ENCODE measurements around the gene CLP1. TPM values are rescaled to one million over a fixed set of nuclear protein-coding genes. Genes with fewer than 3 reads are reported as not detected.
A peak's percentile ranks its signal among the peaks of the same experiment; 100 is the strongest.
"Not testable (repeated sequence)": the region's sequence is repeated elsewhere in the genome, so short reads cannot be mapped to it uniquely, and the experiment has no call there.

Gene CLP1
- total RNA-seq, 1 experiment from 2014 or later: 42.9 TPM

DNA sequence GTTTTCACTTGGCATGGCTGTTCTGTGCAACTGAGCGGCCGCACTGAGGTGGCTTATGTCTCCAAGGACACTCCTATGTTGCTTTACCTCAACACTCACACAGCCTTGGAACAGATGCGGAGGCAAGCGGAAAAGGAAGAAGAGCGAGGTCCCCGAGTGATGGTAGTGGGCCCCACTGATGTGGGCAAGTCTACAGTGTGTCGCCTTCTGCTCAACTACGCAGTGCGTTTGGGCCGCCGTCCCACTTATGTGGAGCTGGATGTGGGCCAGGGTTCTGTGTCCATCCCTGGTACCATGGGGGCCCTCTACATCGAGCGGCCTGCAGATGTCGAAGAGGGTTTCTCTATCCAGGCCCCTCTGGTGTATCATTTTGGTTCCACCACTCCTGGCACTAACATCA is 2.1 kb downstream of the CLP1 start:
- DNase-seq (ENCODE audit: low read depth): no peak

DNA sequence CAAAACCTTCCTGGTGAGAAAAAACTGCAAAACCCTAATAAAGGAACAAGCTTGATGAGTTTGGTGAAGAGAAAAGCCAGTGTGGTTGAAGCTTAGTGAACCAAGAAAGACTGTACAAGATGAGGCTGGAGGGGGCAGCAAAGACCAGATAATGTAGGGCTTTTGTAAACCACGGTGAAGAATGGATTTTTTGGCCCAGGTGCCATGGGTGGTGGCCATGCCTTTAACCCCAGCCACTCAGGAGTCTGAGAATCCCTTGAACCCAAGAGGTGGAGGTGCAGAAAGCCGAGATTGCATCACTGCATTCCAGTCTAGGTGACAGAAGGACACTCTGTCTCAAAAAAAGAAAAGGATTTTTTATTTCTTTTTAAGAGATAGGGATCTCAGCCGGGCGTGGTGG is 5.3 kb downstream of the CLP1 start:
- DNase-seq (ENCODE audit: low read depth): no peak

DNA sequence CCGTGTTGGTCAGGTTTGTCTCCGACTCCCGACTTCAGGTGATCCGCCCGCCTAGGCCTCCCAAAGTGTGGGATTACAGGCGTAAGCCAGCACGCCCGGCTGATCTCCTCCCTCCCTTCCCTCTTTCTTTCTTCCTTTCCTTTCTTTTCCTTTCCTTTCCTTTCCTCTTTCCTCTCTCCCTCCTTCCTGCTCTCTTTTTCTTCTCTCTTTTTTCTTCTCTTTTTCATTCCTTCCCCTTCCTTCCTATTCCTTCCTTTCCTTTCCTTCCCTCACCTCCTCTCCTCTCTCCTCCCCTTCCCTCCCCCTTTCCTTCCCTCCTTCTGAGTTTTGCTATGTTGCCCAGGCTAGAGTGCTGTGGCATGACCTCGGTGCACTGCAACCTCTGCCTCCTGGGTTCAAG is 6.4 kb downstream of the CLP1 start:
- DNase-seq (ENCODE audit: low read depth): no peak

DNA sequence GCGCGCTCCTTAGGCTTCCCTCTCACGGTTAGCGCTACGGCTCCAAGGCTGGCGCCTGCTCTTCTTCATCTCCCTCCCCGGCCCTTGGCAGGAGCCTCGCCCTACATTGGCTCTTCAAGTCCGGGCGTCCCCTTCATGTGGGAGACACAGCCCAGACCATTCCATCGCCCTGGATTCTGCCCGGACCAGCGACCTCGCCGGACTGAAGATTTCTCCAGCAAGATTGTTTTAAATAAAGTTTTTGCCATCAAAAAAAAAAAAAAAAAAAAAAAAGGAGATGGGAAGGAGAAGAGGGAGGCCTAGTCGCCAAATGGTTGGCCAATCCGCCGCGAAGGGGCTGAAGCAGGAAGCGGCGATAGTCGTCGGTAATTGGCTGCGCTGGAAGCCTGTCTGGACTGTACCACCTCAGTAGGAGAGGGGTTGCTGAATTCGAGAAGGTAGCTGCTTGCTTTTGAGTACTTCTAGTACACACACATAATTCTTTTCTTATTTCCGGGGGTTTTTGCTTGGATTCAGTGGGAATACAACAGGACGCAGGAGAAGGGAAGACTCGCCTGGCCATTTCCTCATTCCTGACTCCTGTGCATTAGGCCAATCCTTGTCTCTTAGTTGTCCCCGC is 9.7 kb downstream of the CLP1 start:
- peak; percentile 97 for DNase-seq (ENCODE audit: low read depth)

DNA sequence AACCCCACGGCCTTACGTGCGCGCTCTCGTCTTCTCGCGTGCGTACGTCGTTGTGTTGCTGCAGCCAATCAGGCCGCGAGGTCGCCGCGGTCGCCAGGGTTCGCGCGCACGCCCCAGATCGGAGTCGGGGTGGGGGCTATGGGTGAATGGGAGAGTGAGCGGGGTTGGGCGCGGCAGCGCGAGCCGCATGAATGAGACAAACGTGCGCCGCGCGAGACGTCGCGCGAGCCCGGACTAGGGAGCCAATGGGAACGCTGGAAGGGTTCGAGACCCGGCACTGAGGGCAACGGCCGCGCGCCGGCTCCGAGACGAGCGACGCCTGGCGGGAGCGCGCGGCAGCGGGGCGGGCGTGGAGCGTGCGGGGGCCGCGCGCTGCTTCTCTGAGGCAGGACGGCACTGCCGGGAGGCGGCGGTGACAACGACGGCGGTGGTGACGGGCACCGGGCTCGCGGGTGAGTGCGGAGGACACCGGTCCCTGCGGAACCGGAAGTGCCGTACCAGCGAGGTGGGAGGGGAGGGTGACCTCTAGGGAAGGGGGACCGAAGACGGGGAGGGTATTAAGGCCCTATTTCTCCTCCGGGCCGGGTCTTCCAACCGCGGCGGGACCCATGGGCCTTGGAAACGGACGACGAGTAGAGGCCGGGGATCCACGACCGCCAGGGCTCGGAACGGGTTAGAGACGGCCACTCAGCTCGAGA is 10.3 kb downstream of the CLP1 start, which contains the start of gene ZDHHC5:
ZDHHC5 (plus strand) TSS at position 379 of the 698 bp plus-strand sequence. CDS start 4,977 bp downstream, outside the sequence.
- DNase-seq (ENCODE audit: low read depth): peak; percentile 99

DNA sequence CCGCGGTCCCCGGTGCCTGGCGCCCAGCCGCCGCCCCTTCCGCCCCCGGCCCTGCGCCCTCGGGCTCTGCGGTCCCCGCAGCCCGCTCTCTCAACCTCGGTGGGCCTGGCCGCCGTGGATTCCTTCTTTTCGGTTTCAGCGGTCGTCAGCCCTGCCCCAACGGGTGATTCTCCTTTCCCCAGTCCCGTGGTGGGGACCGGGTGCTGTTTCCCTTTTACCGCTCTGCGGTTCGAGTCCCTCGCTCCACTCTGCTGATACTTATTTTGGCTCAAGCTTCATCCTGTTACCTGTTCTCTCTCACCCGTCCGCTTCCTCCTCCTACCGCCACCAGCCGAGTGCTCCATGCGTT is 10.8 kb downstream of the CLP1 start:
- peak; percentile 34 for DNase-seq (ENCODE audit: low read depth)

DNA sequence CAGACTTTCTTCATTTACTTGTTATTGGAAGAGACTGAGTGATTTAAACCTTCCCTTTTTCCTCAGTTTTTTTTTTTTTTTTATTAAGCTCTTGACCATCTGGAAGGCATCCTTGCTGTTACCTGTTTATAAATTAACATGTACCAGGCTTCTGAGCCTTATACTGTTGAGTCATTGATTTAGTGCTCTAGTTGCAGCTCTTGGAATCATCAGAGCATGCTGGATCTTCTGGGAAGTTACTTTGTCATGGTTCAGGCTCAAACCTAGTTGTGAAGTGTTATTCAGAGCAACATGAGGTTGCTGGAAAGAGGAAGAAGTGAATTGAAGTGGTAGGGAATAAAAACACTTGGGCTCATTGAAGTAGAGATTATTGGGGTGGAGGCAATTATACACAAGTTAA is 16.7 kb downstream of the CLP1 start:
- DNase-seq (ENCODE audit: low read depth): no peak

DNA sequence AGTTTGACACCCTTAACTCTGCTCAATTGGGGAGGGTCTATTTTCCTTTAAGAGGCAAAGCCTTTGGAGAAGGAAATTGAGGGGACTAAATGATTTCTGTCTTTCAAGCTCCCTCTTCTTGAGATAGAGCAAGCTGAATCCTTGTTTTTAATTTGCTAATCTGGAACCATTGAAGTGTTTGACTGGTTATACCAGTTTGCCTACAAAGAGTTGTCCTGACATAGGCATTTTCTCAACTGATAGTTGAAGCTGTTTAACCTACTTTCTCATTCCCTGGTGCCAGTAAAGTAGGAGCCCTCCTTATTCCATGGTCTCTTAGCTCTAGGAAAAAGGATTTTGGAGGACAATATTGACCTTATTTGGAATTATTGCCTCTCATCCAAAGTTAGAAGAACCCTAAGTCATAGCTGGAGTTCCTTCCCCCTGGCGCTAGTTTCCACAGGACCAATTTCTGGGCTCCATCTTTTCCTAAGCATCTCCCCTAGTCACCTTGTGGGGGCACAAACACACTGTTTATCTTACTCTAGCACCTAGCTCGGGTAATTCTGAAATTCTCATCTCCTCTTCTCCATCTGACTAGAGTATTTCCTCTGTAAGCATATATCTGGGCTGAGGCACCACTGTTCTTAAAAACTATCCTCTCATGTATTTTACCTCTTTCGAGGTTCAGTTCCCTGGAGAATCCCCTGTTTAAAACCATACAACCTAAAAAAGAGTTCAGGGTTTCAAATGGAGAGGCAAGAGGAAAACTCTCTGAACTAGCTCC is 17.8 kb downstream of the CLP1 start:
- no peak for DNase-seq (ENCODE audit: low read depth)

DNA sequence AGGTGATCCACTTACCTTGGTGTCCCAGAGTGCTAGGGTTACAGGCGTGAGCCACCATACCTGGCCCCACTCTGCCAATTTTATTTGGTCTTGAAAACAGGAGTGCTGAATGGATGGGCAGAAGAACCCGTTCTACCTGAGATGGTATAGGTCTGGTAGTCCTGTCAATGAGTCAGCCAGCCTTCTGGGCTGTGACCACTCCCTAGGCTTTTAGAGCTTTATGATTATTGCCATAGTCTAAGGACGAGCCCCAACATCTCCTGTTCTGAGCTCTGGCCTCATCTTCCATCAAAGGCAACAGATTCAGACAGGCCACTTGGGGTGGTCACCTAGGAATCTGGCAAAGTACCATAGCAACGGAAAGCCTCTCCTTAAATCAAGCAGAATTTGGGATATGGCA is 21.8 kb downstream of the CLP1 start:
- DNase-seq (ENCODE audit: low read depth): no peak

DNA sequence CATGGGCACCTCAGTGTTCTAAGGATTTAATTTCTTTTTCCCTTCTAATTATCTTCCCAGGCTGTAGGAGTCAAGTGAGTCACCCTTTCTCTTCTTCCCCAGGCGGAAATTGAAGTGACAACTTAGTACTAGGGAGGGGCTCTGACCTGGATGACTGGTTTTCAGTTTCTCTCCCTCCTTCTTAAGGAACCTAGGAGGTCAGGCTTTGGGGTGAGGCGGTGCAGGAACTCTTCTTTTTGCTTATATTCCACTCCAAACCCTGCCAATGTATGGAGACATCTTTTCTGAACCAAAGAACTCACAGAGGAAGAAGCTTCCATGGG is 23.0 kb downstream of the CLP1 start:
- peak; percentile 75 for DNase-seq (ENCODE audit: low read depth)

DNA sequence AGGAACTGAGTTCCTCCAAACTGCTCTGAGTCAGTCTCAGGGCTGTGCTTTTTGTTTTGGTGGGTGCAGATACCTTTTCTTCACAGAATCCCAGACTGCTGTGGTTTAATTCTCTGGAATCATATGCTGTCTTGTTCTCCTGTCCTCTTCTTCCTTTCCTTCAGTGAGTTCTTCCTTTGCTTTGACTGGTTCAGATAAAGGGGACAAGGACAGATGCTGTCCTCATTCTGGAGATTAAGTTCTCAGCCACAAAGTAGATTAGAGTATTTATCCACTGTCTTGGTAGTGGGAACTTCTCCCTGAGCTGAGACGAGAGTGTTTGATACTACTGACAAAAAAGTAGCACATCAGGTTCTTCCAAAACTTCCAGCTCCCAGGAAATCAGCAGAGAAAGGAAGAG is 23.6 kb downstream of the CLP1 start:
- no peak for DNase-seq (ENCODE audit: low read depth)

DNA sequence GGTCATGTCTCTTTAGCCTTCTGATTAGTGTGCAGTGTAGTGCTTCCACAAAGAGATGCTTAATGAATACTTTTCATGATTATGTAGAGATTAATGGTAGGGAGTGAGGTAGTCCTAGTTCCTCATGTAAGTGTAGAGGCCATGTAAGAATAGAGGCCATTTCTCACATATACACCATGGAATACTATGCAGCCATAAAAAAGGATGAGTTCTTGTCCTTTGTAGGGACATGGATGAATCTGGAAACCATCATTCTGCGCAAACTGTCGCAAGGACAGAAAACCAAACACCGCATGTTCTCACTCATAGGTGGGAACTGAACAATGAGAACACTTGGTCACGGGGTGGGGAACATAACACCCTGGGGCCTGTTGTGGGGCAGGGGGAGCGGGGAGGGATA is 32.9 kb downstream of the CLP1 start:
- DNase-seq (ENCODE audit: low read depth): not testable (repeated sequence)

DNA sequence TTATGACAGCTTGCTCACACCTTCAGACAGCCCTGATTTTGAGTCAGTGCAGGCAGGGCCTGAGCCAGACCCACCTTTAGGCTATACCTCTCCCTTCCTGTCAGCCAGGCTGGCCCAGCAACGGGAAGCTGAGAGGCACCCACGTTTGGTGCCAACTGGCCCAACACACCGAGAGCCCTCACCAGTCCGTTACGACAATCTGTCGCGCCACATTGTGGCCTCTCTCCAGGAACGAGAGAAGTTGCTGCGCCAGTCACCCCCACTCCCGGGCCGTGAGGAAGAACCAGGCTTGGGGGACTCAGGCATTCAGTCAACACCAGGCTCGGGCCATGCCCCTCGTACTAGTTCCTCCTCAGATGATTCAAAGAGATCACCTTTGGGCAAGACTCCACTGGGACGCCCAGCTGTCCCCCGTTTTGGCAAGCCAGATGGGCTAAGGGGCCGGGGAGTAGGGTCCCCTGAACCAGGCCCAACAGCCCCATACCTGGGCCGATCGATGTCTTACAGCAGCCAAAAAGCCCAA is 41.3 kb downstream of the CLP1 start:
- no peak for DNase-seq (ENCODE audit: low read depth)

DNA sequence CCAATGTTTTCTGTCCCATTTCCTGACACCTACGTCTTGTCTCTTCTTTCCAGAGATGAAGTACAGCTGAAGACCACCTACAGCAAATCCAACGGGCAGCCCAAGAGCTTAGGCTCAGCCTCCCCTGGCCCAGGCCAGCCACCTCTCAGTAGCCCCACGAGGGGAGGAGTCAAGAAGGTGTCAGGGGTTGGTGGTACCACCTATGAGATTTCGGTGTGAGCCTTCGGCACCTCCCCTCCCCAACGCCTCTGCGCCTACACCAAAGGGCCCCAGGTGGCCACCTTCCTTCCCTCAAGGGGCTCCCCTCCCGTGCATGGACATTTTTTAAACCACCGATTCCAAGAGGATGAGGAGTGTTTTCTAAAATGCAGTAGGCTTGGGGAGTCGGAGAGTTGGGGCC is 42.3 kb downstream of the CLP1 start:
- no peak for DNase-seq (ENCODE audit: low read depth)

DNA sequence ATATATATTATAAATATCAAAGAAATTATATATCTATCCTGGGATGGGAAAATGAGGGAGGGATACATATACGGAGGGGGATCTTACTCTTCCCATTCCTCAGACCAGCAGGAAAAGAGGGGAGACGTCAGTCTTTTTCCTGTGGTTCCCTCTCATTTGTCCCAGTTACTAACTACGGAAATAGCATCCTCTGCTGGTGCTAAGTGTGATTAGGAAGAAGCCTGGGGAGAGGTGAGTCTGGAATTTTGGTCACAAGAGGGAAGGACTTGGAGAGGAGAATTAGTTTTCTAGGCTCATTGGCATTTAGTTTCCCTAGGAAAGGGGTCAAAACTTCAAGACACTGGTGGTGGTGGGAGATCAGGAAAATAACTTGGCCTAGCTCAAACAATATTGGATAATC is 42.9 kb downstream of the CLP1 start:
- no peak for DNase-seq (ENCODE audit: low read depth)

DNA sequence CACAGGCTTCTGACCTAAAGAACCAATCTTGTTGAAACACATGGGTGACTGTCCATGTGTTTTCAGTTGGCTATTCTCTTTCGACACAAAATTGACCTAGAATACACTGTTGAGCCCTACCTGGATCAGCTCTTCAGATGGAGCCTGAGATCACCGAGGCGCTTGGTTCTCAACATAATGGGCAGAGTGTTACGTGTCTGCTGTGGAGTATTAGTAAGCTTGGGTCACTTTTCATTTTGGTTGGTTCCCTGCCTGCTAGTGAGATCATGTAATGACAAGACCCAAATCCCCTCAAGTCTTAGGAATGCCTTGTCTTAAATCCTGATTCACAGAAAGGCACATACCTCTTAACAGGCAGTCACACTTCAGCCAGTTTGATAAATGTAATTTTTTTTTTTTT is 45.8 kb downstream of the CLP1 start:
- no peak for DNase-seq (ENCODE audit: low read depth)

DNA sequence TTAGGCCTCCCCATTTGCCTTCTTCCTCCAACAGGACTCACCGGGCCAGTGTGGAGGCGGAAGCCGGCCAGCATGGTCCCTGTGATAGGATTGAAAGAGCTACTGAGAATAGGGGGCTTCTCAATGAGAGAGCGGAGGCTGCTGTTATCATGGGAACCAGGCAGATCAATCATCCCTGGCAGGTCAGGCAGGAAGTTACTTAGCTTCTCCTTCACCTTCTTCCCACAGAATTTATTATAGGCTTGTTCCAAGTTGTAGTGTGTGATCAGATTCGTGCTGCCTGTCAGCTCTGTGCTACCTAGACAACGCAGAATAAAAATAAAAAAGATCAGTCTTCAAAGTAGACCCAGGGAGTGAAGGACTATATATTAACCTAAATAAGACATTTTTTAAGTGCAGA is 47.4 kb downstream of the CLP1 start:
- no peak for DNase-seq (ENCODE audit: low read depth)

DNA sequence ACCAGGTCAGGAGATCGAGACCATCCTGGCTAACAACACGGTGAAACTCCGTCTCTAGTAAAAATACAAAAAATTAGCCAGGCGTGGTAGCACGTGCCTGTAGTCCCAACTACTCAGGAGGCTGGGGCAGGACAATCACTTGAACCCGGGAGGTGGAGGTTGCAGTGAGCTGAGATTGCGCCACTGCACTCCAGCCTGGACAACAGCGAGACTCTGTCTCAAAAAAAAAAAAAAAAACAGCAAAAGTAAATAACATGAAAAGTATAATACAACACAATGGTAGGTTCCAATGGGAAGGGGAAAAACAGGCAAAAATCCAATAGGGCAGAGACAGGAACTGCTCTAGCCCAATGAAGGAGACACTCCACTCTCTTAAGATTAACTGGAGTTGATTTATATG is 47.9 kb downstream of the CLP1 start:
- not testable (repeated sequence) for DNase-seq (ENCODE audit: low read depth)

DNA sequence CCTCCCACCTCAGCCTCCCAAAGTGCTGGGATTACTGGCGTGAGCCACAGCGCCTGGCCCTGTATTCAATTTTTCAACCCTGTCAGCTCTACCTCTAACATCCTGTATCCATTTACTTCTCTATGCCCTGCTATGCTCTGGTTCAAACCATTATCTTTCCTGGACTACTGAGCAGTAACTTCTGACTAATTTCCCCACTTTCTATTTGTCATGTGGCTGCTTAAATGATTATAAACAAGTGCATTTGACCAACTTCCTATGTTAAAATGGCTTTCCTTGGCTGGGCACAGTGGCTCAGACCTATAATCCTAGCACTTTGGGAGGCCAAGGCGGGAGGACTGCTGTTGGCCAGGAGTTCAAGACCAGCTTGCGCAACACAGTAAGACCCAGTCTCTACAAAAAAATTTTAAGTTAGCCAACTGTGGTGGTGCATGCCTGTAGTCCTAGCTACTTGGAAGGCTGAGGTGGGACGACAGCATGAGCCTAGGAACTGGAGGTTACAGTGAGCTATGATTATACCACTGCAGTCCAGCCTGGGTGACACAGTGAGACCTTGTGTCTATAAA is 52.3 kb downstream of the CLP1 start:
- no peak for DNase-seq (ENCODE audit: low read depth)

Measured in HT1080 (cell line).